ENCODE results near the gene NLE1.
"Not testable (repeated sequence)": the region's sequence is repeated elsewhere in the genome, so short reads cannot be mapped to it uniquely, and the experiment has no call there.

Gene NLE1

GRCh38 chr17:35162755-35163154 is 20.7 kb upstream of the NLE1 start:
- DNase-seq (ENCODE audit: low read depth in 2 of 2) = no peak

- no peak for DNase-seq (ENCODE audit: low read depth in 2 of 2)
These were observed 19.2 kb upstream of the NLE1 start for GRCh38 chr17:35161281-35161761.

- no peak for DNase-seq (ENCODE audit: low read depth in 2 of 2)
These were observed 18.5 kb upstream of the NLE1 start for GRCh38 chr17:35160354-35161201.

GRCh38 chr17:35159940-35160339 is 17.8 kb upstream of the NLE1 start:
- no peak for DNase-seq (ENCODE audit: low read depth in 2 of 2)

- DNase-seq (ENCODE audit: low read depth in 2 of 2) = no peak
These were observed 13.1 kb upstream of the NLE1 start for GRCh38 chr17:35155246-35155645.

GRCh38 chr17:35154196-35155165 is 12.4 kb upstream of the NLE1 start:
- no peak for DNase-seq (ENCODE audit: low read depth in 2 of 2)

GRCh38 chr17:35152421-35153140 is 10.5 kb upstream of the NLE1 start:
- DNase-seq (ENCODE audit: low read depth in 2 of 2) = no peak

GRCh38 chr17:35151080-35151479 is 9.0 kb upstream of the NLE1 start:
- DNase-seq (ENCODE audit: low read depth in 2 of 2) = not testable (repeated sequence)

GRCh38 chr17:35149941-35150340 is 7.8 kb upstream of the NLE1 start:
- DNase-seq (ENCODE audit: low read depth in 2 of 2) = no peak

- no peak for DNase-seq (ENCODE audit: low read depth in 2 of 2)
These were observed 6.0 kb upstream of the NLE1 start for GRCh38 chr17:35148144-35148543.

GRCh38 chr17:35147375-35147905 is 5.3 kb upstream of the NLE1 start, which contains the start of gene UNC45B:
UNC45B (plus strand) TSS chr17:35147817; CDS start chr17:35148264, 447 bp downstream.
- DNase-seq (ENCODE audit: low read depth in 2 of 2) = no peak

- no peak for DNase-seq (ENCODE audit: low read depth in 2 of 2)
These were observed 4.2 kb upstream of the NLE1 start for GRCh38 chr17:35146214-35146833.

GRCh38 chr17:35144840-35145239 is 2.7 kb upstream of the NLE1 start:
- no peak for DNase-seq (ENCODE audit: low read depth in 2 of 2)

GRCh38 chr17:35142467-35142796 is 329 bp upstream of the NLE1 start:
- no peak for DNase-seq (ENCODE audit: low read depth in 2 of 2)

GRCh38 chr17:35138218-35138617 is 3.9 kb downstream of the NLE1 start:
- DNase-seq (ENCODE audit: low read depth in 2 of 2) = no peak

GRCh38 chr17:35135322-35135721 is 6.8 kb downstream of the NLE1 start:
- DNase-seq (ENCODE audit: low read depth in 2 of 2) = no peak

- DNase-seq (ENCODE audit: low read depth in 2 of 2) = no peak
These were observed 9.1 kb downstream of the NLE1 start for GRCh38 chr17:35132816-35133550.

GRCh38 chr17:35132099-35132498 is 10.0 kb downstream of the NLE1 start:
- no peak for DNase-seq (ENCODE audit: low read depth in 2 of 2)

GRCh38 chr17:35130392-35130791 is 11.7 kb downstream of the NLE1 start:
- DNase-seq (ENCODE audit: low read depth in 2 of 2) = no peak

GRCh38 chr17:35129973-35130351 is 12.1 kb downstream of the NLE1 start:
- DNase-seq (ENCODE audit: low read depth in 2 of 2) = no peak
